HFFc6 (cell line): ENCODE measurements around the gene MEG3. TPM values are rescaled to one million over a fixed set of nuclear protein-coding genes. Genes with fewer than 3 reads are reported as not detected.

Experiments used
- DNase-seq: peaks from one replicate; pipeline ENCODE4 v3.0.0-alpha.2; 2018
- H3K27ac Mint-ChIP-seq: 2 replicates; pipeline ENCODE4 v1.8.0; 2020; ENCODE audit warnings: mild to moderate bottlenecking, mixed read lengths
- H3K27me3 Mint-ChIP-seq: 2 replicates; pipeline ENCODE4 v1.8.0; 2021; ENCODE audit warnings: mild to moderate bottlenecking, moderate library complexity, mixed read lengths; ENCODE audit not compliant: insufficient read depth
- H3K36me3 Mint-ChIP-seq: 2 replicates; pipeline ENCODE4 v1.8.0; 2021; ENCODE audit warnings: low read depth, mixed read lengths
- H3K4me1 Mint-ChIP-seq: 2 replicates; pipeline ENCODE4 v1.8.0; 2020; ENCODE audit warnings: low read depth, mixed read lengths
- H3K4me3 Mint-ChIP-seq: 2 replicates; pipeline ENCODE4 v1.8.0; 2020; ENCODE audit warnings: mild to moderate bottlenecking, moderate library complexity, mixed read lengths
- H3K9me3 Mint-ChIP-seq: 2 replicates; pipeline ENCODE4 v1.8.0; 2020; ENCODE audit warnings: mild to moderate bottlenecking, mixed read lengths
- CTCF ChIP-seq: fragments of 200-600 bp; sonication (generic); IDR thresholded peaks from 2 replicates; pipeline ENCODE4 v1.5.0; 2021; ENCODE audit warnings: antibody characterized with exemption, mild to moderate bottlenecking
- total RNA-seq, 6 experiments: library from RNA; stranded (reverse); fragmentation: NEBNext Ultra II Directional; extraction: Animal tissue kit (Norgen Biotek cat#: 25700); gene quantifications; 2 replicates in 1 of 6; 3 replicates in 5 of 6; pipeline ENCODE4 v1.2.3, GENCODE V29; 2021

MEG3 gene
- total RNA-seq, 6 experiments from 2014 or later: 151 to 262 (median 250) TPM

GRCh38 chr14:100873096-100873482, 47.2 kb downstream of the MEG3 start:
- Mint-ChIP-seq H3K27ac (peak overlapping the region; percentile 88), H3K36me3 (peaks cover 30% of the 10 kb centered on the region)
- no peak for DNase-seq

GRCh38 chr14:100874051-100874410, 48.1 kb downstream of the MEG3 start:
- H3K36me3 Mint-ChIP-seq: peaks cover 25% of the 10 kb centered on the region
- H3K4me1 Mint-ChIP-seq: peaks cover 29% of the 10 kb centered on the region
- H3K27ac Mint-ChIP-seq: peak overlapping the region; percentile 88; the same call in 1 of the 2 replicates
- H3K9me3 Mint-ChIP-seq: peaks cover 24% of the 10 kb centered on the region
- H3K4me3 Mint-ChIP-seq: no peak overlapping the region
- no peak for DNase-seq
- H3K27me3 Mint-ChIP-seq: peaks cover 13% of the 10 kb centered on the region
- no peak for TF ChIP-seq CTCF

More at GRCh38 chr14:100873096-100873482, 47.2 kb downstream of the MEG3 start:
- peak overlapping the region; percentile 6 for H3K4me3 Mint-ChIP-seq
- peaks cover 24% of the 10 kb centered on the region for H3K9me3 Mint-ChIP-seq
- TF ChIP-seq CTCF: no peak
- H3K4me1 Mint-ChIP-seq: peaks cover 29% of the 10 kb centered on the region
- H3K27me3 Mint-ChIP-seq: peaks cover 13% of the 10 kb centered on the region

GRCh38 chr14:100874411-100875091, 48.6 kb downstream of the MEG3 start:
- peaks cover 25% of the 10 kb centered on the region for H3K36me3 Mint-ChIP-seq
- H3K4me3 Mint-ChIP-seq: no peak overlapping the region
- DNase-seq: no peak
- no peak overlapping the region for H3K27ac Mint-ChIP-seq
- H3K9me3 Mint-ChIP-seq: peaks cover 24% of the 10 kb centered on the region
- no peak for TF ChIP-seq CTCF
- H3K4me1 Mint-ChIP-seq: peaks cover 29% of the 10 kb centered on the region
- H3K27me3 Mint-ChIP-seq: peaks cover 13% of the 10 kb centered on the region

- H3K4me3 Mint-ChIP-seq: no peak overlapping the region
- no peak for TF ChIP-seq CTCF
- peaks cover 29% of the 10 kb centered on the region for H3K4me1 Mint-ChIP-seq
- H3K36me3 Mint-ChIP-seq: peaks cover 25% of the 10 kb centered on the region
- H3K27ac Mint-ChIP-seq: no peak overlapping the region
- peaks cover 15% of the 10 kb centered on the region for H3K27me3 Mint-ChIP-seq
- DNase-seq: no peak
- peaks cover 24% of the 10 kb centered on the region for H3K9me3 Mint-ChIP-seq
Measured at GRCh38 chr14:100875126-100875525, 49.2 kb downstream of the MEG3 start.

- no peak for DNase-seq
- Mint-ChIP-seq H3K9me3 (peaks cover 28% of the 10 kb centered on the region), H3K27me3 (peaks cover 22% of the 10 kb centered on the region), H3K4me1 (peaks cover 28% of the 10 kb centered on the region), H3K4me3 (no peak overlapping the region), H3K27ac (no peak overlapping the region), H3K36me3 (peaks cover 29% of the 10 kb centered on the region)
- TF ChIP-seq CTCF: no peak
Measured at GRCh38 chr14:100875861-100876590, 50.1 kb downstream of the MEG3 start.
